NB4 (cell line): ENCODE measurements around the gene EPHB1.

ENCODE experiments used
- CTCF ChIP-seq: IDR thresholded peaks from one replicate; pipeline ENCODE4 v1.5.1; 2012; ENCODE audit warnings: low read depth, low read length
- POLR2A ChIP-seq: IDR thresholded peaks from 2 replicates; pipeline ENCODE4 v1.6.1; 2011; ENCODE audit warnings: mild to moderate bottlenecking; ENCODE audit not compliant: insufficient read length; ENCODE audit errors: extremely low read depth
- TF ChIP-seq, protein P1 (sequence below): IDR thresholded peaks from 2 replicates; pipeline ENCODE4 v1.6.1; 2011; ENCODE audit warnings: low read depth, low read length

DNA sequence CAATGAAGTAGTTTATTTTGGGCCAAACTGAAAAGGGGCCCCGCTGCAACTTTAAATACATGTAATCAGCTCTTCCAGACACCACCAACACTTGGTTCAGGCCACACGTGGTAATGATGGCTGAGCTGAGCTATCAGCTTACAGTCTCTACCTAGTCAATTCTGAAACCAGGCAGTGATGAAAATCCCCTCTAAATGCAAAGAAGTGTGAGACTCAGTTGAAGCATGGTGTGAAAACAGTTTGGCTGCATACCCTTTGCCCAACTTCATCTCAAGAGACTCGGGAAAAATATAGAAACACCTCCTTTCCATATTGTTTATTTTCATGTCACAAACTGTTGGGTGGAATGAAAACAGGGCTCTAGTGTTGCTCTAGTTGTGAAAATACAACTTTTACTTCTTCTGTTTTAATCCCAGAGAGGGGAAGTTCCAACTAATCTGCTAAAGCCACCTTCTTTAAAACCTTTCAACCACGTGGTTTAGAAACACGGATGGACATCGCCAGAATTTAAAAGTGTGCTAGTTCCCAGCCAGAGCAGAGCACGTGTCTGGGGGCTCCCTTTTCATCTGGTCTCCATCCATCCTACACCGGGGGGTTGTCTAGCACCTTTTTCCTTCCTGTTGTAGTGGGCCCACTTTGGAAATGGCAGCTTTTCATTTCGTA, 229.1 kb downstream of the EPHB1 start:
- no peak for TF ChIP-seq POLR2A
- TF ChIP-seq CTCF: no peak
- TF ChIP-seq, protein P1, sequence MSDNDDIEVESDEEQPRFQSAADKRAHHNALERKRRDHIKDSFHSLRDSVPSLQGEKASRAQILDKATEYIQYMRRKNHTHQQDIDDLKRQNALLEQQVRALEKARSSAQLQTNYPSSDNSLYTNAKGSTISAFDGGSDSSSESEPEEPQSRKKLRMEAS: no peak
